ENCODE results near the gene GRM2. TPM values are rescaled to one million over a fixed set of nuclear protein-coding genes. Genes with fewer than 3 reads are reported as not detected.

The GRM2 gene
- 1.6 TPM for total RNA-seq

GRCh38 chr3:51706788-51707731 lies at the start of gene GRM2:
GRM2 (plus strand) TSS chr3:51707068; CDS start chr3:51708984, 1,916 bp downstream.
- Histone ChIP-seq H3K9me3 (ENCODE audit: low read depth, low read length) (no peaks in the 10 kb centered on the region), H3K27me3 (ENCODE audit: insufficient read depth, low read length) (no peaks in the 10 kb centered on the region), H3K4me3 (ENCODE audit: low read length) (no peak within 1 kb of the TSS)

GRCh38 chr3:51657234-51657633 lies 49.6 kb upstream of the GRM2 start:
- H3K4me1 ChIP-seq (ENCODE audit: insufficient read depth, low read length) = peaks cover 23% of the 10 kb centered on the region
- H3K27me3 ChIP-seq (ENCODE audit: insufficient read depth, low read length) = no peaks in the 10 kb centered on the region
- no peaks in the 10 kb centered on the region for H3K9me3 ChIP-seq (ENCODE audit: low read depth, low read length)
- no peak overlapping the region for H3K4me3 ChIP-seq (ENCODE audit: low read length)

More at GRCh38 chr3:51706788-51707731, at the start of gene GRM2:
- H3K4me1 ChIP-seq (ENCODE audit: insufficient read depth, low read length) = no peaks in the 10 kb centered on the region

GRCh38 chr3:51659942-51660341 lies 46.9 kb upstream of the GRM2 start:
- no peaks in the 10 kb centered on the region for H3K27me3 ChIP-seq (ENCODE audit: insufficient read depth, low read length)
- H3K4me1 ChIP-seq (ENCODE audit: insufficient read depth, low read length) = peaks cover 23% of the 10 kb centered on the region
- H3K9me3 ChIP-seq (ENCODE audit: low read depth, low read length) = no peaks in the 10 kb centered on the region
- no peak overlapping the region for H3K4me3 ChIP-seq (ENCODE audit: low read length)

- Histone ChIP-seq H3K4me3 (ENCODE audit: low read length) (no peak overlapping the region), H3K4me1 (ENCODE audit: insufficient read depth, low read length) (peaks cover 11% of the 10 kb centered on the region), H3K9me3 (ENCODE audit: low read depth, low read length) (no peaks in the 10 kb centered on the region), H3K27me3 (ENCODE audit: insufficient read depth, low read length) (no peaks in the 10 kb centered on the region)
Measured at GRCh38 chr3:51662456-51662855, 44.4 kb upstream of the GRM2 start.

- Histone ChIP-seq H3K4me1 (ENCODE audit: insufficient read depth, low read length) (peaks cover 44% of the 10 kb centered on the region), H3K4me3 (ENCODE audit: low read length) (no peak overlapping the region), H3K27me3 (ENCODE audit: insufficient read depth, low read length) (no peaks in the 10 kb centered on the region), H3K9me3 (ENCODE audit: low read depth, low read length) (no peaks in the 10 kb centered on the region)
Measured at GRCh38 chr3:51668756-51669155, 38.1 kb upstream of the GRM2 start.

- H3K4me1 ChIP-seq (ENCODE audit: insufficient read depth, low read length) = peaks cover 51% of the 10 kb centered on the region
- no peaks in the 10 kb centered on the region for H3K9me3 ChIP-seq (ENCODE audit: low read depth, low read length)
- H3K27me3 ChIP-seq (ENCODE audit: insufficient read depth, low read length) = no peaks in the 10 kb centered on the region
- H3K4me3 ChIP-seq (ENCODE audit: low read length) = no peak overlapping the region
Measured at GRCh38 chr3:51669241-51670052, 37.4 kb upstream of the GRM2 start.

GRCh38 chr3:51670053-51670822 lies 36.6 kb upstream of the GRM2 start:
- no peaks in the 10 kb centered on the region for H3K27me3 ChIP-seq (ENCODE audit: insufficient read depth, low read length)
- peaks cover 59% of the 10 kb centered on the region for H3K4me1 ChIP-seq (ENCODE audit: insufficient read depth, low read length)
- H3K9me3 ChIP-seq (ENCODE audit: low read depth, low read length) = no peaks in the 10 kb centered on the region
- peak overlapping the region; percentile 91 for H3K4me3 ChIP-seq (ENCODE audit: low read length)

- Histone ChIP-seq H3K27me3 (ENCODE audit: insufficient read depth, low read length) (no peaks in the 10 kb centered on the region), H3K4me1 (ENCODE audit: insufficient read depth, low read length) (peaks cover 67% of the 10 kb centered on the region), H3K4me3 (ENCODE audit: low read length) (peak within 1 kb of the TSS; percentile 91), H3K9me3 (ENCODE audit: low read depth, low read length) (no peaks in the 10 kb centered on the region)
Measured at GRCh38 chr3:51670823-51671733, 35.8 kb upstream of the GRM2 start, which contains the start of gene TEX264. TEX264 (plus strand) TSS chr3:51671252; CDS start chr3:51674305, 3,053 bp downstream.

GRCh38 chr3:51671734-51672475 lies 35.0 kb upstream of the GRM2 start:
- Histone ChIP-seq H3K4me1 (ENCODE audit: insufficient read depth, low read length) (peaks cover 70% of the 10 kb centered on the region), H3K27me3 (ENCODE audit: insufficient read depth, low read length) (no peaks in the 10 kb centered on the region), H3K9me3 (ENCODE audit: low read depth, low read length) (no peaks in the 10 kb centered on the region), H3K4me3 (ENCODE audit: low read length) (peak overlapping the region; percentile 91)

GRCh38 chr3:51673181-51673801 lies 33.6 kb upstream of the GRM2 start:
- peaks cover 75% of the 10 kb centered on the region for H3K4me1 ChIP-seq (ENCODE audit: insufficient read depth, low read length)
- no peaks in the 10 kb centered on the region for H3K27me3 ChIP-seq (ENCODE audit: insufficient read depth, low read length)
- no peak overlapping the region for H3K4me3 ChIP-seq (ENCODE audit: low read length)
- H3K9me3 ChIP-seq (ENCODE audit: low read depth, low read length) = no peaks in the 10 kb centered on the region

- no peaks in the 10 kb centered on the region for H3K9me3 ChIP-seq (ENCODE audit: low read depth, low read length)
- H3K4me3 ChIP-seq (ENCODE audit: low read length) = no peak overlapping the region
- H3K27me3 ChIP-seq (ENCODE audit: insufficient read depth, low read length) = no peaks in the 10 kb centered on the region
- H3K4me1 ChIP-seq (ENCODE audit: insufficient read depth, low read length) = peaks cover 78% of the 10 kb centered on the region
Measured at GRCh38 chr3:51673802-51674654, 32.8 kb upstream of the GRM2 start.

- no peaks in the 10 kb centered on the region for H3K27me3 ChIP-seq (ENCODE audit: insufficient read depth, low read length)
- H3K4me3 ChIP-seq (ENCODE audit: low read length) = no peak overlapping the region
Measured at GRCh38 chr3:51675201-51675611, 31.7 kb upstream of the GRM2 start.

More at GRCh38 chr3:51675201-51675611, 31.7 kb upstream of the GRM2 start:
- Histone ChIP-seq H3K4me1 (ENCODE audit: insufficient read depth, low read length) (peaks cover 76% of the 10 kb centered on the region), H3K9me3 (ENCODE audit: low read depth, low read length) (no peaks in the 10 kb centered on the region)
